HG03139 (cell line): ENCODE data around the gene GPX1.
"Not testable (repeated sequence)": the region's sequence is repeated elsewhere in the genome, so short reads cannot be mapped to it uniquely, and the experiment has no call there.

Experiments
- ATAC-seq: cut with Tn5 transposase; IDR thresholded peaks from one replicate; pipeline ENCODE4 v1.9.1; 2021; ENCODE audit not compliant: unreplicated experiment

The GPX1 gene

DNA sequence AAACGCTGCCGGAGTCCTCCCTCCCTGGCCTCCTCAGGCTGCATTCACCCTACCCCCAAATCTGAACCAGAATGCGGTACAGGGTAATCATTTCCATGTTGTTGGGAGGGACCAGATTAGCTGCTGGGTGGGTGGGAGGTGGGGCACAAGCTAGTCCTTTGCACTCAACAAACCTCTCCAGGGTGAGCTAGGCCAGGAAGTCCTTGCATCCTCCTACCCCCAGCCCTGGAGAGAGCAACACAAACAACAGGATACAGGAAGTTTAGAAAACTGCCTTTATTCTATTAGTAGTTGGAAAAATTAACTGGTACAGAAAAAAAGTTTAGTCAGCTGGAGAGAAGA is 702 bp upstream of the GPX1 start:
- ATAC-seq: no peak

- peak; percentile 29 for ATAC-seq
Observed at GRCh38 chr3:49357443-49358216, 523 bp downstream of the GPX1 start.

- ATAC-seq: not testable (repeated sequence)
Observed at GRCh38 chr3:49357095-49357442, 1.1 kb downstream of the GPX1 start.

DNA sequence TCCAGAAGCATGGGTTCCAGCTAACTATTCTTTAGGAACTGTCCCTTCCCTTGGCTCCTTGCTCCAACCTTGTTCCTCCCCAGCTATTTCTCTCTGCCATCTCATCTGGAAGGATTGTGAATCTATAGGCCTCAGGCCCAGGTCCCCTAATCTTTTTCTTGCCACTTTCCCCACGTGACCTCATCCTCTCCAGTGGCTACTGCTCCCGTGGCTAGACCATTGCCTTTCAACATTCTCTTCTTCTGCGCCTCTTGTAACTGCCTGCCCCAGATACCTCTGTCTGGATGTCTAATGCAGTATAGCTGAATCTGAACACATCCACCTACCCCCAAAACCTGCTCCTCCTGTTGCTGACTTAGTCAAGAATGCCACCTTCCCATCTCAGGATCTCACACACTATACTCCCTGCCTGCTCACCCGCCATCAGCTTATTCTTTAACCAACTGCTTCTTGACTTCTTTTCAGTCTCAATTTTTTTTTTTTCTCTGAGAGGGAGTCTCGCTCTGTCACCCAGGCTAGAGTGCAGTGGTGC is 5.2 kb downstream of the GPX1 start:
- no peak for ATAC-seq

DNA sequence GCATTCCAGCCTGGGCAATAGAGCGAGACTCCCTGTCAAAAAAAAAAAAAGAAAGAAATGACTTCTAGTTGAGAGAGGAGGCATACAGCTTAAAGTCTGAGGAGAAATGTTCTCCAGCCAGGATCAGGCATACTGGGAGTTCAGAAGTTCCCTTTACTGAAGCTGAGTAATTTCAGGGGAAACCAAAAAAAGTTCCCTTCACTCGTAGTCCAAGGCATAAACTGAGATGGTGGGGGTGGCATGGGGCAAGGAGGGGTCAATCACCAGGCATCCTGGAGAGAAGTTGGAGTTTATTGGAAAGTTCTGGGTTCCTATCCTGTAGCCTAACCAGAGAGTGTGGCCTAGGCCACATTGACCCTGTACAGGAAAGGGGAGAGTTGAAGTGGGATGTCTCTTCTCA is 5.9 kb downstream of the GPX1 start:
- no peak for ATAC-seq

DNA sequence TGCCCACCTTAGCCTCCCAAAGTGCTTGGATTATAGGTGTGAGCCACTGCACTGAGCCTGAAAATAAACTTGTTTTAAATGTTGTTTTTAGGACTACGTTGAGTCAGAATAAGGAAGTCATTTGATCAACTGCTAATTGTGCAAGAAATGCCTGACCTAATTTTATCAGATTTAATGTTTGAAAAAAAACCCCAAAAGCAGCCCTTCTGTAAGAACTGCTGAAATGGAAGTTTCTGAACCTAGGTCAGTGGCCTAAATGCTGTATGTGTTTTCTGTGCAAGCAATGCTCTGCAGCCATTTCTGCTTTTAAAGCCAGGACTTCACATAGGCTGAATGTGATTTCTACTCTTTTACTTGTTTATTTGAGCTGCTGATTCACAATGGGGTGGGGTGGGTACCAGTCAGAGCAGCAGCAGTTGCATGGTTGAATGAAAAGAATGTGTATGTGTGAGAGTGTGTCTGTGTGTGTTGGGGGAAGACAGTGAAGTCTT is 6.6 kb downstream of the GPX1 start:
- no peak for ATAC-seq

DNA sequence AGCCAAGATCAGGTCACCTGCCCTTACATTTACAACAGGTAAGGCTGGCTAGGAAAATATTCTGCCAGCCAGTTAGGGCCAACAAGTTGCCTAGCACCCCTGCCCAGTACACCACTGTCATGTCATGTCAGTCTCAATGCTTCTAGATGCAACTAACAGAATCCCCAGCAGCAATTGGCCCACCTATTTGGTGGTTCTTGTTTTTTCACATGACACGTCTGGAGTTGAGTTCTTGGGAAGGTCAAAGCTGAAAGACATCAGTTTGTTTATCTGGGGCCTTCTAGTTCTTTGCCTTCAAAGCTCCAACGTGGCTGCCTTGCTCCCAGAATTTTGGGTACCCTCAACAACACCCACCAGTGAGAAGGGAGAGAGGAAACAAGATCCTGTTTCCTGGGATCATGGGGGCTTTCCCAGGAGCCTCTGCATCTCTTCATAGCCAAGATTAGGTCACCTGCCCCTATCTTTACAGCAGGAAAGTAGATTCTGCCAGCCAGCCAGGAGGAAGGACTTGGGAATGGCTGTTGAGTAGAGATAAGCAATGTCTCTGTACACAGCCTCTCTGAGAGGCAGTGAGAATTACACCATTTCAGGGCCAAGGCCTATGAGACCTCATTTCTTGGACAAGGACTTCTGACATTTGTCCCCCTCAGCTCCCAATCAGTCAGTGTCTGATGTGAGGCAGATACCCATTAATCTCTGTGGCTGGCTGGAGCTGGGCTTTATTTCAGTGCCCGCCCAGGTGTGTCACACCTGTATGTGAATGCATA is 8.6 kb downstream of the GPX1 start:
- ATAC-seq: no peak

DNA sequence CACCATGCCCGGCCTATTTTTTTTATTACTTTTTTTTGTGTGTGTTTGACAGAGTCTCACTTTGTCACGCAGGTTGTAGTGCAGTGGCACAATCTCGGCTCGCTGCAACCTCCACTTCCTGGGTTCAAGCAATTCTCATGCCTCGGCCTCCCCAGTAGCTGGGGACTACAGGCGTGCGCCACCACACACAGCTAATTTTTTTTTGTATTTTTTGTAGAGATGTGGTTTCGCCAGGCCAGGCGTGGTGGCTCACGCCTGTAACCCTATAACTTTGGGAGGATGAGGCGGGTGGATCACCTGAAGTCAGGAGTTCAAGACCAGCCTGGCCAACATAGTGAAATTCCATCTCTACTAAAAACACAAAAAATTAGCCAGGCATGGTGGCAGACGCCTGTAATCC is 9.8 kb downstream of the GPX1 start:
- not testable (repeated sequence) for ATAC-seq

GRCh38 chr3:49346797-49347251 is 11.3 kb downstream of the GPX1 start:
- no peak for ATAC-seq

GRCh38 chr3:49343163-49343562 is 15.0 kb downstream of the GPX1 start:
- no peak for ATAC-seq

GRCh38 chr3:49341996-49342395 is 16.2 kb downstream of the GPX1 start:
- no peak for ATAC-seq

DNA sequence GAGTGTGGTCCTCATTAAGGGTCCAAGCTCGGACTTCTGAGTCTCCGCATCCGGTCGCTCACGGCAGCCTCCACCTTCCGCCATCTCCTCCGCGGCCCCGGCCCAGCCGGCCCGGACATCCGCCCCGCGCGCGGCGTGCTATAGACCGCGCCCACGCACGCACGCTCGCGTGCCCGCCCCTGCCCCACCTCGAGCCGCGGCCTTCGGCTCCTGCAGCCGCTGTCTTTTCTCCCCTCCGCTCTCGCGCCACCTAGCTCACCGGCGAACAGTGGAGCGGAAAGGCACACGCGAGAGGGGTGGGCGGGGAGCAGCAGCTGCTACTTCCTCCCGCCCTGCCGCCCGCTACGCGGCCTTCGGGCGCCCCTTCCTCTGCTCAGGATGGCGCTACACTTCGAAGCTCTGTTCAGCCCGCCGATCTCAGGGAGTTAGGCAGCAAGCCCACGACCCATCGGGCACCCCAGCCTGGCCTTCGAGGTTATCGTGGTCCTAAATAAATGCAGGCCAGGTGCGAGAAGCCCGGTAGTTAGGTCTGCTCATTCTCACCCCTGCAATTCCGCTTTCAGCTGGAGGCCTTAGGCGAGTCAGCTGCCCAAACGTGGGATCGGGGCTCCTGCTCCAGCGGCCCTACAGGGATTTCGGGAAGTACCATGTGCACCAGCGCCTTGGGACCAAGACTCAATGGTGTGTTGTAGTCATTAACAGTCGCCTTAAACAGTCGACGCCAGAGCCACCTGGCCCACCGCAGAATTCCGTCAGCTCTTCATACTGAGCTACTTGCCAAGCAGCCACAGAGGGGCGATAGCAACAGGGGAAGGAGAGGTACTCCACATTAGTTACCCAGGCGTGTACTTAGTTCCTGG is 18.0 kb downstream of the GPX1 start, which contains the start of gene USP4:
USP4 (minus strand) TSS at position 113 of the 860 bp plus-strand sequence; CDS start at position 84, 29 bp downstream.
- peak; percentile 74 for ATAC-seq

- peak; percentile 6 for ATAC-seq
Observed at GRCh38 chr3:49339581-49339940, 18.6 kb downstream of the GPX1 start.

- no peak for ATAC-seq
Observed at GRCh38 chr3:49333916-49334633, 24.1 kb downstream of the GPX1 start.

DNA sequence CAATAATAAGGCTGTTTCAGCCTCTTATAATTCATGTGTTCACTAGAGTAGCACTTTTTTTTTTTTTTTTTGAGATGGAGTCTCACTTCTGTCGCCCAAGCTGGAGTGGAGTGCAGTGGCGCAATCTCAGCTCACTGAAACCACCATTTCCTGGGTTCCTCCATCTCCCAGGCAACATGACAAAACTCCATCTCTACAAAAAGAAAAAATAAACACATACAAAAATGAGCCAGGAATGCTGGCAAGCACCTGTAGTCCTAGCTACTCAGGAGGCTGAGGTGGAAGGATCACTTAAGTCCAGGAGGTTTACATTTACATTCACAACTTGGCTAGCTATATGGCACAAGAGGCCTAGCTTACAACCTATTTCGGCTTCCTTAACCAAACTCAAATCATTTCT is 25.1 kb downstream of the GPX1 start:
- ATAC-seq: no peak

GRCh38 chr3:49329186-49329585 is 29.0 kb downstream of the GPX1 start:
- no peak for ATAC-seq

DNA sequence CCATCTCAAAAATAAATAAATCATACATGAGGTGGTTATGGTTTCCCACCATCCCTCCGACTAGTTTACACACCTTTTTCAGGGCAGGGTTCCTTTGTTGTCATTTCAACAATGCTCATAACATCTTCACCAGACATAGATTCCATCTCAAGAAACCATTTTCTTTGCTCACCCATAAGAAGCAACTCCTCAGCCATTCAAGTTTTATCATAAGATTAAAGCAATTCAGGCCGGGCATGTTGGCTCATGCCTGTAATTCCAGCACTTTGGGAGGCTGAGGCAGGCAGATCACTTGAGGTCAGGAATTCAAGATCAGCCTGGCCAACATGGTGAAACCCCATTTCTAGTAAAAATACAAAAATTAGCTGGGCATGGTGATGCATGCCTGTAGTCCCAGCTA is 29.8 kb downstream of the GPX1 start:
- ATAC-seq: not testable (repeated sequence)

DNA sequence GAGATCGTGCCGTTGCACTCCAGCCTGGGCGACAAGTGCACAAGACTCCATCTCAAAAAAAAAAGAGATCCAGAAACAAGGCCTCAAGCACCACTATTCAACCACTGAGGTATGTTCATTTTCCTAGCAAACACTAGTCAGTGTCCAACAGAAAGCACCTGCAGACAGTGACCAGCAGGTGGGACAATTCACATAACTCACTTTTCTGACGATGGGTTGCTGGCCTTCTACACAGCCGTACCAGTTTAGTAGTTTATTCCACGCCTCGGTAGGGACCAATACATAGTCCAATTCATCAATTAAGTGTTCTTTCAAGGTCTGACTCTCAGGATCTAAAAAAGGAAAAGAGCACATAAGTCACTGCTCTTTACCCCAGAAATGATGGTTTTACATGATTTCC is 30.7 kb downstream of the GPX1 start:
- no peak for ATAC-seq

GRCh38 chr3:49324768-49325167 is 33.4 kb downstream of the GPX1 start:
- no peak for ATAC-seq

DNA sequence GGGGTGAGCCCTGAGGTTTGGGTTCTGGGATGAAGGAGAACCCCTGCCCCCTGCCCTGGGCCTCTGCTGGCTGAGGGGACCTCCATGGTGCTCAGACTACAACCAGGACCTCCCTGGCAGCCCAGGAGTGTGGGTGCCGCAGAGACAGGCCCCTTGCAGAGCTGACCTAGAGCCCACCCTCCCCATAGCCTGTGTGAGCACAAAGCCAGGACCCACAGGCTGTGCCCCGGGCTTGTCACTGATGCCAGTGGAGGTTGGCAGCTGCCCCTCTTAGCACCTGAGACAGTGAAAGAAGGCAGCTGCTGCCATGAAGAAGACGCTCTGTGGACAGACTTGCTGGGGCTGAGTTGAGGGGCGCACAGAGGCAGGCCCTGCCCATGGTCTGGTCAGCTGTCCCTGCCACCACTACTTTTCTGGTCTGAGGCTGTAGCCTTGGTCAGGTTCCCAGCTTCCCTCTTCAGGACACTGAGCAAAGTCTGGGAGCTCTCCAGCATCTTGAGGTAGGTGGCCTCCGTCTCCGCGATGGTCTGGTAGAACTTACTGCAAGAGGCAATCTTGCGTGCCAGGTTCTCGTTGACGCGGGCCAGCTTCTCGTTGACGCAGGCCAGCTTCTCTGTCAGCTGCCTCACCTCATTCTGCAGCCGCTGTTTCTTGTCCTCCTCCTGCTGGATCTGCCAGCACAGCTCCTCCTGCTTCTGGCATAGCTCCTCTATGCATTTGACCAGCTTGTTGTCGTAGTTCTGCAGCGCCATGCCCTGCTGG is 41.3 kb downstream of the GPX1 start:
- no peak for ATAC-seq
